GM23338 (cell line): ENCODE results near the gene TTLL13. TPM values are rescaled to one million over a fixed set of nuclear protein-coding genes. Genes with fewer than 3 reads are reported as not detected.

ENCODE experiments used
- ATAC-seq: fragments of 200-7000 bp; cut with Tn5 transposase; 3 replicates; pipeline ENCODE4 v1.9.1; 2020
- DNase-seq: peaks from one replicate; pipeline ENCODE4 v3.0.0-alpha.2; 2015; ENCODE audit warnings: low spot score
- H2AFZ ChIP-seq: fragments of 200-600 bp; sonication (generic); 2 replicates; pipeline ENCODE4 v1.8.0; 2016; ENCODE audit warnings: antibody characterized with exemption, mild to moderate bottlenecking, moderate library complexity
- H3F3A ChIP-seq: fragments of 200-600 bp; sonication (generic); replicated peaks from 2 replicates; pipeline ENCODE4 v1.8.0; 2017; ENCODE audit warnings: antibody characterized with exemption, mixed run types, low read depth
- H3K27ac ChIP-seq: fragments of 200-600 bp; sonication (generic); 2 replicates; pipeline ENCODE4 v1.6.1; 2016; ENCODE audit warnings: low read depth
- H3K27me3 ChIP-seq: fragments of 200-600 bp; sonication (generic); 2 replicates; pipeline ENCODE4 v1.8.0; 2016; ENCODE audit warnings: mild to moderate bottlenecking, mixed run types, moderate library complexity; ENCODE audit not compliant: insufficient read depth
- H3K36me3 ChIP-seq: fragments of 200-600 bp; sonication (generic); 2 replicates; pipeline ENCODE4 v1.8.0; 2016; ENCODE audit warnings: mild to moderate bottlenecking; ENCODE audit not compliant: insufficient read depth
- H3K4me1 ChIP-seq: fragments of 200-600 bp; sonication (generic); 2 replicates; pipeline ENCODE4 v1.8.0; 2016; ENCODE audit warnings: mild to moderate bottlenecking, moderate library complexity; ENCODE audit not compliant: insufficient read depth
- H3K4me2 ChIP-seq: fragments of 200-600 bp; sonication (generic); 2 replicates; pipeline ENCODE4 v1.7.1; 2017; ENCODE audit warnings: mixed run types
- H3K4me3 ChIP-seq: fragments of 200-600 bp; sonication (generic); 2 replicates; pipeline ENCODE4 v1.6.1; 2016; ENCODE audit warnings: mixed run types
- H3K79me2 ChIP-seq: fragments of 200-600 bp; sonication (generic); replicated peaks from 2 replicates; pipeline ENCODE4 v1.8.0; 2017; ENCODE audit warnings: mild to moderate bottlenecking; ENCODE audit not compliant: insufficient read depth
- H3K9me2 ChIP-seq: fragments of 200-600 bp; sonication (generic); 2 replicates; pipeline ENCODE4 v1.8.0; 2017; ENCODE audit not compliant: insufficient read depth
- H4K20me1 ChIP-seq: fragments of 200-600 bp; sonication (generic); replicated peaks from 2 replicates; pipeline ENCODE4 v1.8.0; 2017; ENCODE audit warnings: mild to moderate bottlenecking; ENCODE audit not compliant: insufficient read depth
- H3K27ac Mint-ChIP-seq: 2 replicates; pipeline ENCODE4 v1.8.0; 2020; ENCODE audit warnings: inconsistent platforms, mild to moderate bottlenecking, moderate library complexity, mixed read lengths
- H3K27me3 Mint-ChIP-seq: 3 replicates; pipeline ENCODE4 v1.8.0; 2022; ENCODE audit warnings: low read depth, mild to moderate bottlenecking, moderate library complexity, mixed read lengths, inconsistent platforms; ENCODE audit not compliant: insufficient read depth, poor library complexity
- H3K36me3 Mint-ChIP-seq: 3 replicates; pipeline ENCODE4 v1.8.0; 2021; ENCODE audit warnings: low read depth, mild to moderate bottlenecking, inconsistent platforms, moderate library complexity, mixed read lengths
- H3K4me1 Mint-ChIP-seq: 3 replicates; pipeline ENCODE4 v1.8.0; 2020; ENCODE audit warnings: mild to moderate bottlenecking, inconsistent platforms, mixed read lengths
- H3K4me3 Mint-ChIP-seq: 3 replicates; pipeline ENCODE4 v1.8.0; 2021; ENCODE audit warnings: moderate library complexity, mild to moderate bottlenecking, inconsistent platforms, mixed read lengths
- H3K9me3 Mint-ChIP-seq: 3 replicates; pipeline ENCODE4 v1.8.0; 2020; ENCODE audit warnings: moderate library complexity, mild to moderate bottlenecking, inconsistent platforms, mixed read lengths
- CTCF ChIP-seq, 2 experiments: fragments of 200-600 bp in 1 of 2; sonication (generic) in 1 of 2; conservative IDR thresholded peaks; 2 replicates each; pipeline versions ENCODE4 v1.5.1 to v1.6.1; 2016 to 2017; ENCODE audit warnings: antibody characterized with exemption in 2 of 2, low read depth in 2 of 2, mild to moderate bottlenecking in 2 of 2, moderate library complexity in 1 of 2
- EZH2phosphoT487 ChIP-seq: fragments of 200-600 bp; sonication (generic); IDR thresholded peaks from one replicate; pipeline ENCODE4 v1.8.1; 2018; ENCODE audit warnings: antibody characterized with exemption; ENCODE audit not compliant: unreplicated experiment
- JUNB ChIP-seq: IDR thresholded peaks from one replicate; pipeline ENCODE4 v1.6.1; 2016; ENCODE audit warnings: antibody characterized with exemption; ENCODE audit not compliant: unreplicated experiment
- ZNF114 ChIP-seq: fragments of 250-450 bp; sonication (Bioruptor Pico); IDR thresholded peaks from 2 replicates; pipeline ENCODE4 v1.5.0; 2020; ENCODE audit warnings: mild to moderate bottlenecking, moderate library complexity
- ZNF462 ChIP-seq: fragments of 250-450 bp; sonication (Bioruptor Pico); IDR thresholded peaks from 2 replicates; pipeline ENCODE4 v1.5.0; 2020; ENCODE audit warnings: mild to moderate bottlenecking, moderate library complexity
- polyA plus RNA-seq: library from polyadenylated mRNA; unstranded; fragments of >200 nt; fragmentation: Nextera tagmentation; extraction: Ambion mirVana; gene quantifications from 2 replicates; pipeline ENCODE4 v1.2.1, GENCODE V29; 2016
- total RNA-seq: library from RNA; depleted of rRNA; stranded (reverse); fragments of >200 nt; shearing (Covaris generic); gene quantifications from 2 replicates; pipeline ENCODE4 v1.2.3, GENCODE V29; 2014
- TF ChIP-seq, protein P1 (sequence below): IDR thresholded peaks from one replicate; pipeline ENCODE4 v1.6.1; 2018; ENCODE audit warnings: antibody characterized with exemption; ENCODE audit not compliant: unreplicated experiment

Gene TTLL13
- total and polyA plus RNA-seq, 2 experiments from 2014 or later = not detected

- TF ChIP-seq ZNF114 (CRISPR knock-in tag) = 0 out of 2 replicates have a peak, but pooled peaks have one; percentile 26
Measured at GRCh38 chr15:90293040-90293810, 43.9 kb downstream of the TTLL13 start (continued).

DNA sequence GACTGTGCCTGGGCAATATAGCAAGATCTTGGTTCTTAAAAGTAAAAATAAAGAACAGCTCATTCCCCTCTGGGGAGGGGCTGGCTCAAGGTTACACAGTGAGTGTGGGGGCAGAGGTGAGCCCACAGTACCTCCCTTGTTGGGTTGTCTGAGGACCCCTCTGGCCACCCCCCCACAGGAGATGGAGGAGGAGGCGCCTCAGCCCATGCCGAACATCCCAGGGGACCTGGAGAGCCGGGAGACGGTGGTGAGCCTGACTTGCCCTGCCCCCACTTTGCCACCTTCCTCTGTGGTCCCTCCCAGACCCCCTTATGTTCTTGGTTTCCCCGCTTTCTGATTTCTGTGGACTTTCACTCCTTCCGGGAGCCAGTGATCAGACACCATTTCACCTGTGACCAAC is 44.8 kb downstream of the TTLL13 start:
- H3K9me2 ChIP-seq = no peaks in the 10 kb centered on the region
- TF ChIP-seq CTCF (conservative IDR thresholded peaks at IDR 0.05; ENCODE audit: low read depth in 2 of 2) = no peak
- no peak for TF ChIP-seq ZNF462
- TF ChIP-seq ZNF114 (CRISPR knock-in tag) = no peak
- TF ChIP-seq, protein P1, sequence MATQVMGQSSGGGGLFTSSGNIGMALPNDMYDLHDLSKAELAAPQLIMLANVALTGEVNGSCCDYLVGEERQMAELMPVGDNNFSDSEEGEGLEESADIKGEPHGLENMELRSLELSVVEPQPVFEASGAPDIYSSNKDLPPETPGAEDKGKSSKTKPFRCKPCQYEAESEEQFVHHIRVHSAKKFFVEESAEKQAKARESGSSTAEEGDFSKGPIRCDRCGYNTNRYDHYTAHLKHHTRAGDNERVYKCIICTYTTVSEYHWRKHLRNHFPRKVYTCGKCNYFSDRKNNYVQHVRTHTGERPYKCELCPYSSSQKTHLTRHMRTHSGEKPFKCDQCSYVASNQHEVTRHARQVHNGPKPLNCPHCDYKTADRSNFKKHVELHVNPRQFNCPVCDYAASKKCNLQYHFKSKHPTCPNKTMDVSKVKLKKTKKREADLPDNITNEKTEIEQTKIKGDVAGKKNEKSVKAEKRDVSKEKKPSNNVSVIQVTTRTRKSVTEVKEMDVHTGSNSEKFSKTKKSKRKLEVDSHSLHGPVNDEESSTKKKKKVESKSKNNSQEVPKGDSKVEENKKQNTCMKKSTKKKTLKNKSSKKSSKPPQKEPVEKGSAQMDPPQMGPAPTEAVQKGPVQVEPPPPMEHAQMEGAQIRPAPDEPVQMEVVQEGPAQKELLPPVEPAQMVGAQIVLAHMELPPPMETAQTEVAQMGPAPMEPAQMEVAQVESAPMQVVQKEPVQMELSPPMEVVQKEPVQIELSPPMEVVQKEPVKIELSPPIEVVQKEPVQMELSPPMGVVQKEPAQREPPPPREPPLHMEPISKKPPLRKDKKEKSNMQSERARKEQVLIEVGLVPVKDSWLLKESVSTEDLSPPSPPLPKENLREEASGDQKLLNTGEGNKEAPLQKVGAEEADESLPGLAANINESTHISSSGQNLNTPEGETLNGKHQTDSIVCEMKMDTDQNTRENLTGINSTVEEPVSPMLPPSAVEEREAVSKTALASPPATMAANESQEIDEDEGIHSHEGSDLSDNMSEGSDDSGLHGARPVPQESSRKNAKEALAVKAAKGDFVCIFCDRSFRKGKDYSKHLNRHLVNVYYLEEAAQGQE = no peak
- TF ChIP-seq JUNB = no peak
- no peak for TF ChIP-seq EZH2phosphoT487
- peaks cover 29% of the 10 kb centered on the region for H3K4me1 Mint-ChIP-seq
- H4K20me1 ChIP-seq = no peaks in the 10 kb centered on the region
- H3K4me3 Mint-ChIP-seq = no peak overlapping the region
- no peak overlapping the region for H2AFZ ChIP-seq
- no peaks in the 10 kb centered on the region for H3K79me2 ChIP-seq
- H3K36me3 ChIP-seq = no peaks in the 10 kb centered on the region
- H3K4me3 ChIP-seq = no peak overlapping the region
- peaks cover 10% of the 10 kb centered on the region for H3K27me3 Mint-ChIP-seq
- ATAC-seq (no peak), DNase-seq (no peak)
- no peak overlapping the region for H3K4me2 ChIP-seq
- no peaks in the 10 kb centered on the region for H3K27me3 ChIP-seq
- no peak overlapping the region for H3K27ac ChIP-seq
- no peaks in the 10 kb centered on the region for H3K9me3 Mint-ChIP-seq
- H3K27ac Mint-ChIP-seq = no peak overlapping the region; the same call in 1 of the 2 replicates
- no peaks in the 10 kb centered on the region for H3K36me3 Mint-ChIP-seq
- 0 out of 2 replicates have a peak, but pooled peaks cover 2% of the 10 kb centered on the region for H3F3A ChIP-seq
- peaks cover 8% of the 10 kb centered on the region; the same call in 1 of the 2 replicates for H3K4me1 ChIP-seq
